Limb (tissue), 2 donors: ENCODE data around the gene MAP3K14.

Experiments used
- DNase-seq, 2 donors: peaks; one replicate each; pipeline ENCODE4 v3.0.0-alpha.2; 2016; ENCODE audit errors: extremely low spot score in 2 of 2

Gene MAP3K14

DNA sequence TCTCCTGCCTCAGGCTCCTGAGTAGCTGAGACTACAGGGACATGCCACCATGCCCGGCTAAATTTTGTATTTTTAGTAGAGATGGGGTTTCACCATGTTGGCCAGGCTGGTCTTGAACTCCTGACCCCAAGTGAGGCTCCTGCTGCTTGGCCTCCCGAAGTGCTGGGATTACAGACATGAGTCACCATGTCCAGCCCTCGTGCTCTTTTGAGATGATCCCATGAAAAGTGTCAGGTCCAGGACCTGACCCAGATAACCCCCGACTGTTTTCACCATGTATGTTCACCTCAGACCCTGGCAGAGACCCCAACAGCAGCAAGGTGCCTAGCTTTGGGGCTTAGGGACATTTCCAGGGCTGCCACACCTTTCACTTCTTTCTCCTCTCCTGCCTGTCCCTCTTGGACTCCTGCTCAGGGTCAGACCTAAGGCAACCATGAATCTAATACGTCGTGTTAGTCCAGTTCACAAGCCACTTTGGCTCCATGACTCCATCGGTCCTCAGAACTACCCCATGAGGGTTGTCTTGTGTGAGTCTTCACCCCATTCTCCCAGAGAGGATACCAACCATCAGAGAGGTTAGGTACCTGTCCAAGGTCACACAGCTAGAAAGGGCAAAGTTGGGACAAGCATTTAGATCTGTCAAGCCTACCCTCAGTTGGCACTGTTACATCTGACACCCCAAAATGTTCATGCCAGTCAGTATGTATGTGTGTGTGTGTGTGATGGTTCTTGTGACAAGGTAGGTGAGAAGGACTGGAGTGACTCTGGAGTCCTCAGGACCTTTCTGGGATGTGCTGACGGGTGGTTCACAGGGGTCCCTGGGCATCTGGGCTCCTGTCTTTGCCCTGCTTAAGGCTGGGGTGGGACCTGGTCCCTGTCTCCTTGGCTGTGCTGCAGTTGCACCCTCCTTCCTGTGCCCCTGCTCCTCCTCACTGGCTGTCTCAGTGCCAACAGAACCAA is 23.1 kb upstream of the MAP3K14 start:
- no peak for DNase-seq

DNA sequence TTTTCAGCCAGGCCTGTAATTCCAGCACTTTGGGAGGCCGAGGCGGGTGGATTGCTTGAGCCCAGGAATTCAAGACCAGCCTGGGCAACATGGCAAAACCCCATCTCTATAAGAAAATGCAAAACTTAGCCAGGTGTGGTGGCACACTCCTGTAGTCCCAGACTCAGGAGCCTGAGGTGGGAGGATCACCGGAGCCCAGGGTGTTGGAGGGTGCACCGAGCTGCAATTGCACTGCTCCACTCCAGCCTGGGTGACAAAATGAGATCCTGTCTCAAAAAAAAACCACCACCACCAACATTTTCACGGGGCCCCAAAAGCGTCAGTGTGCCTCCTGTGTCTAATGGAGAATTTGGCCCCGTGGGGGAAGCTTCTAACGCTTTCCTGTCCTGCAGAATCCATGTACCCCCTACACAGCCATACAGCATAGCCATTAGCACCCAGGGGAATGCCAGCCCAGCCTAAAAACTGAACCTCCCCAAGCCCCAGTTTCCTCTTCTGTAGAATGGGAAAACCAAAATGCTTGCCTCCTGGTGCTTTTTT is 22.2 kb upstream of the MAP3K14 start:
- DNase-seq, result no peak

DNA sequence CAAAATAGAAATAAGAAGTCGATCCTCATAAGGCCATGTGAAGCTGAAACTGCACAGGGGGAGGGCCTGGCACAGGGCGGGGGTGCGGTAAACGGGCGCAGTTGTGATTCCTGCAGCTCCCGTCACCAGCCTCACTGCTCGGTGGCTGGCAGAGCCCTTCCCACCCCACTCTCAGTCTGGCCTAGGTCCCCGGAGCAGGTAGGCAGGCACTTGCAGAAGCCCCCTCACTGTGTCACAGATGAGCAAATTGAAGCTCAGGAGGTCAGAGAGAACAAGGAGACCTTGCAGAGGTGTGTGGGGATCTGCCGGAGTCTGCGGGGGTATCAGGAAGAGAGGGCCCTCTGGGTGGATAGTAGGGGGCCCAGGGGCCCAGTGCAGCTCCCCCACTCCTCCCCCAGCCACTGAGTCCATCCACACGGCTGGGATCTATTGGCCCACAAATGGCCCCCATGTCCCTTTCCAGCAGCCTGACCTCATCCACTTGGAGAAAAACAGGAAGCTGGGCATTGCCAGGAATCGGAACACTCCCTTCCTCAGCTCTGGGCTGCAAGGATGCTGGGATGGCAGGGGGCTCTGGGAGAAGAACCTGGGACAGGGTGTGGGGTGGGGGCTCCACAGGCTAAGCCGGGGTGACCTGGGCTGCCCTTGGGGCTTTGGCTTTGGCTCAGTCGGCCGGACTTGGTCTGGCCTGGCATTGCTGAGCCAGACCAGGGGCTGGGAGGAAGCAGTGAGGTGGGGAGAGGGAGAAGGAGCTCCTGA is 21.4 kb upstream of the MAP3K14 start:
- DNase-seq, result no peak

DNA sequence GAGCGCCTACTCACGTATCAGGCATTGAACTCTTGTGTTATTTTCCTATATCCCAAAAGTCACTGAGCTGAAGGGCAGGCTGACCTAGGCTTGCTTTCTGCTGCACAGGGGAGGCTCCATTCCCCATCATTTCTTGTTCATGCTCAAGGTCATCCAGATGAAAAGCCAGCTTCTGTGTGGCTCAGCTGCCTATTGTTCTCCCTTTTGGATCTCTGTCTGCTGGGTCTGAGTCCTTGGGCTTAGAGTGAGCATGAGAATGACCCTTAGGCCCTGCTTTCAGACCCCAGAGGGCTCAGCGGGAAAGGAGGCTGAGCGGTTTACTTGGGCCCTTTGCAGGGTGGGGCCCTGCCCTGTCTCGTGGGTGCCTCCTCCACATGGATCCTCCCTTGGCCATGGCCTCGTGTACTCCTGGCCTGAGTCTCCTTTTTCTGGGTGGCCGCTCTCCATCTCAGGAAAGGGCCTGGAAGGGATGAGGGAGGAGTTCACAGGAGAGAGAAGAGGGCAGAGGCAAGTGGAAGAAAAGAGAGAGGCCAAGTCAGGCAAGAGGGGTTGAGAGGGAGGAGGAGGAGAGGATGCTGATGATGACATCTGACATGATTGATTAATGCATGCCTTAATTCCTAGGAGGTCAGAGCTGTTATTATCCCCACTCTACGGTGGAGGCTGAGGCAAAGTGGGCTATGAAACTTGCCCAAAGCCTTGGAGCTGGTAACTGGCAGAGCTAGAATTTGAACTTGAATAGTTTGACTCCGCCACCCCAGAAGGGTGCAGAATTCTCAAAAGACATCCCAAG is 19.8 kb upstream of the MAP3K14 start:
- no peak for DNase-seq

DNA sequence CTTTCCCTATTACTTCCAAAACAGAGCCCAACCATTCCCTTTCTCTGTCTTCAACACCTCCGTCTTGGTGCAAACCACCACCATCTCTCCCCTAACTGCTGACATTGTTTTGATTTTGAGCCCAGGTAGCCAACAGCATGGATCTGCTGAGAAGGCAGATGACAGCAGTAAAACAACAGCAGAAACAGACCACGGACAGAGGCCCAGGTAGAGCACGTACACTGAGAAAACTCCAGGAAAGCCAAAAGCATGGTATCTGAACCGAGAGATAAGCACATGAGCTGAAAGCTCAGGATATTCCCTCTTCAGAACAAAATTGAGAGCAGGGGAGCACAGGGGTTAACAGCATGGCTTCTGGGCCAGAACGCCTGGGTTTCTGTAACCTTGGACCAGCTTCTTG is 18.9 kb upstream of the MAP3K14 start:
- no peak for DNase-seq

DNA sequence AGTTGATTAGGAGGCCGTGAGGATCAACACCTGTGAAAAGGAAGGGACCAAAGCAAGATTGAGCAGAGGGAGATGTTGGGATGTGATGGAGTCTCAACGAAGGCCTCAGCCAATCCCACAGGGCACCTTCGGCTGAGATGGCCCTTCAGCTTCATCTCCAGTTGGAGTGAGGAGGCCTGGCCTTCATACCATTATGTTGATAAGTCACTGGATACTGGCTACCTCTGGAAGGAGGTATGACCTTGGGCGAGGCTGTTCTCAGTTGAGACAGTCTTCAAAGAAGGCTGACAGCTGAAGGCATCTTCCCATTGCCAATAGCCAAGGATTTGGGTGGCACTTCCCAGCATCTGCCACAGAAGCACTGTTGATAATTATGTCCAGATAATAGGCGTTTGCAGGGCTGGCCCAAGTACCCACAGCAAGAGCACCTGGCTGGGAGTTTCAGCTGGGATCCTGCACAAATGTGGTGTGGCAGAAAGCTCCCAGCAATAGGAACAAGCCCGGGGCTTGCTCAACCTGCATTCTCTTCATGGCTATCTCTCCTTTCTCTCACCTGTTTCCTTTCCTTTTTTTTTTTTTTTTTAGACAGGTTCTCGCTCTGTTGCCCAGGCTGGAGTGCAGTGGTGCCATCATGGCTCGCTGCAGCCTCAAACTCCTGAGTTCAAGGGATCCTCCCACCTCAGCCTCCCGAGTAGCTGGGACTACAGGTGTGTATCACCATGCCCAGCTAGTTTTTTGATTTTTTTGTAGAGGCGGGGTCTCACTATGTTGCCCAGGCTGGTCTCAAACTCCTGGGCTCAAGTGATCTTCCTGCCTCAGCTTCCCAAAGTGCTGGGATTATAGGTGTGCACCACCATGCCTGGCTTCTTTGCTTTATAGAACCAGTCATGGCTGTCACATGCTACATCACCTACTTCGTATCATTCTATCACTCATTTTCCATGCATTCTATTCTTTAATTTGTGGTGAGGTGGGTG is 18.2 kb upstream of the MAP3K14 start:
- DNase-seq, result no peak

DNA sequence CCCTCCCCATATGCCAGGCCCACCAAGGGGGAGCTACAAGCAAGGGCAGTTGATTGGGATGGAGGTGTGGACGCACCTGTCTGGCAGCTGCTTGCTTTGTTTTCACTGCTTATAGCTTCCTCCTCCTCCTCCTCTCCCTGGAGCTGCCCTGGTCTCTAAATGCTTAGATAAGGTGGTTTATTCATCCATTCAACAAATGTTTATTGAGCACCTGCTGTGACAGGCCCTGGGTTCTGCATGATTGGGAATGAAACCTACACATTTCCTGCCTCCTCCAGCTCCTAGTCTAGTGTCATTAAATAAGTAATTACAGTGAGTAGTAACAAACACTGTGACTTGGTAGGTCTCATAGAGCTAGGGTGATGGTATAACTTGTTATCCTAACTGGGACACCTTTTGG is 17.4 kb upstream of the MAP3K14 start:
- DNase-seq, result no peak

DNA sequence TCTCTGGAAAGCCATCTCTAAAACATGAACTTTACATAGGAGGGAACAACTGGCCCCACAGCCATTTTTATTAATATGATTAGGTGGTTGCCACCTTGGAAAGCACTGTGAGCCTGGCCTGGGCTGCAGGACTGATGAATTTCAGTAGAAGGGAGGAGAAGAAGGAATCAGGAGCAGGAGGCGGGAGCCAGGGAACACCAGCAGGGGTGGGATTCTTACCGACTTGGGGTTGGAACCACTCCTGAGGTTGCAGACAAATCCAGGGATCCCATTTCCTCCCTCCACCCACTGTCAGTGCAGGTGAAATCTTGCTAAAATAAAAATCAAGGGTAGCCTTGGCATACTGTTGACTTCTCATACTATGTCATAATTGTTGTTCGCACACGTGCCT is 16.9 kb upstream of the MAP3K14 start:
- no peak for DNase-seq

DNA sequence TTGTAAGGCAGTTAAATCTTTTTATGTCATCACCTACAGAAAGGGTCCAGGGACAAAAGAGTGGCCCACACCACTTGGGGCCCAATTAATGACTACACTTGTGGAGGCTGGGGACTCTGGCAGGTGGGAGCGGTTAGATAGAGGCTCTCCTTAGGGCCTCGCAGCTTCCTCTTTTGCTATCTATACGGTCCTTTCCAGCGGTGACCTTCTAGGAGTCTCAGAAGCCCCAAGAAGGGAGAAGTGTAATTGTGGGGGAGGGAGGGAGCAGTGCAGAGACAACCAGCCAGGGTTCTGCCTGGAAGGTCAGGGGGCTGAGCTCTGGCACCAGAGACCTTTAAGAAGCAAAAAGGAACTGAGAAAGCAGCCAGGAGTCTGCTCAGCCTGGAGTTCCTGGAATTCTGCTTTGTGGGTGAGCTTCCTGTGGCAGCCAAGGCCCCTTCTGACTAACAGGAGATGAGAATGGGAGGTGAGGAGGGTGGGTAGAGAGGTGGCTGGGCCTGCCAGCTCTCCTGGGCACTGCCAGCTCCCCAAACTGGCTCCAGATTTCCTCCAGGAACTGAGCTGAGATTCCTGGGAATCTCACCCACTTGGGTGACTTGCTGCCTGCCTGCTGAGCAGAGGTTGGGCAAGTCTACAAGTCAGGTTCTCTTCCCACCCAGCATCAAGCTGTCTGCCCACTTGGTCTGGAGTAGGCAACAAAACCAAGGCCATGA is 16.3 kb upstream of the MAP3K14 start:
- no peak for DNase-seq

DNA sequence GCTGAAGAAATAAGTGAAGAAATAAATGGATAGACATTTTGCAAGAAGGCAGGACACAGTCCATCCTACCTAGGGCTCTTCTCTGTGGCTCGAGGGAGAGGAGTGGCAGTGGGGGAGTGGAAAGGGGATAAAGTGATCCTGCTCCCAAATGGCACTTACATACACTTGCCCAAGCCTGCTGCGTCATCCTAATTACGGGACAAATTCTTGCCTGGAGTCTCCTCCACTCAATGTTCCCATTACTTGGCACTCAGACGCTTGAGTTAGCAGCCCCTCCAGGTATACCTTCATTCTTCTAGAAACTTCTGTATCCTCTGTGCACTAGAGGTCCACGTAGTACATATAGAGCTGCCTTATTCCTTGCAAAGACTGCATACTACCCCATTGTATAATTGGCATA is 15.7 kb upstream of the MAP3K14 start:
- no peak for DNase-seq

DNA sequence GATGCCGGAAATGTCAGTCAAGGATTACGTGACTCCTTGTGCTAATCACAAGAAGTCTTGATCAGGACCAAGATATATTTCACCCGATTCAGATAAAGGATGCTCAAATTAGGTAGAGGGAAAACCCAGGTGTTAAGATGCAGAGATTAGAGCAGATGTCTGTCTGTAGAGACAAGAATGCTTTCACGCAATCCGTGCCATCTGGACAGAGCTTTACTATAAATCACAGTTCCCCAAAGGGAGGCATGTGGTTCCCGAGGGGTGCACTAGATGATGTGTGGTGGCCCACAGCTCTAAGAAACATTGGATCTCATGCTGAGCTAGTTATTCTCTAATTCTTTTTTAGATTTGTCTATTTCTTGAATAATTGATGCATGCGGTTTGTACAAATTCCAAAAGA is 9.8 kb upstream of the MAP3K14 start:
- DNase-seq, result no peak

DNA sequence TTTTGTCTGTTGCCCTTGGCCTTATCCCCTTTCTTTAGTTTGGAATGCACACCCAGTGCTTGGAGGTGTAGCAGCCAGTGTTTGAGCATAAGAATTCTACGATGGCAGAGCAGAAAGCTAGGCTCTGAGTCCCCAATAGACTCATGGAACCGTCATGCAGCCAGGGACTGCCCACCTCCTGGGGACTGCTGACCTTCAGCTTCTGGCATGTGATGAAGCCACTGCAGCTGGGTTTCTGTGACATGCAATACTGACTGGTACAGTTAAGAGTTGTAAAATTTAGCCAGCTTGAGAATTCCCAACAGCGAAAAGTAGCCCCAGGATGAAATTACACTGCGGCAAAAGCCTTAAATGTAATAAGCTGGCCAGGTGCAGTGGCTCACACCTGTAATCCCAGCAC is 9.0 kb upstream of the MAP3K14 start:
- DNase-seq, result no peak

DNA sequence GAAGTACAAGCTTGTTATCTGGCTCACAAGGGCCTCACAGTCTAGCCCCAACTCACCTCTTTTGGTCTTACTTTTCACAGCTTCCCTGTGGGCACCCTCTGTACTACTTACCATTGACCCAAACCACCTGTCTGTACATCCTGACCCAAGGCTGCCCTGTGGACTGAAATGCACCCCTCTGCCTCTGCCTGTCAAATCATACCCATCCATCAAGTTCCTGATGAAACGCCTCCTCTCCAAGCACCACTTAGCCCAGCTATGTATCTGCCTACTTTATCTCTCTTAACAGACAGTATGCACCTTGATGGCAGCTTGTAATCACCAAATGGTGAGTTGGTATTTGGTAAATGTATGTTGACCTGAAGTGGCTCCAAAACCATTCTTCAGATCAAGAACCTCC is 7.5 kb upstream of the MAP3K14 start:
- DNase-seq, result no peak

DNA sequence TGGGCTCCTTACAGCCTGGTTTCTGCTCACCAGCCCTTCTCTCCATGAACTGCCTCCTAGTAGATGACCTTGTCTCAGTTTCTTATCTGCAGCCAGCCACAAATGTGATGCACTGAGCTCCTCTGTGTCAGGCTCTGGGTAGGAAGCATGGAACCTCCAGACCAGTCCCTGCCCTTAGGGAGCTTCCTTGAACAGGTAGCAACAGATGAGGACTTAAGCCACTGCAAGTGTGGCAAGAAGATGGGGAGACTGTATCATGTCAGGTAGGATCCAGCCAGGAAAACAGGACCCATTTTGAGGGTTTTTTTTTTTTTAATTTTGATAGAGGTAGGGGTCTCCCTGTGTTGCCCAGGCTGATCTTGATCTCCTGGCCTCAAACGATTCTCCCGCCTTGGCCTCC is 5.3 kb upstream of the MAP3K14 start:
- DNase-seq, result no peak

DNA sequence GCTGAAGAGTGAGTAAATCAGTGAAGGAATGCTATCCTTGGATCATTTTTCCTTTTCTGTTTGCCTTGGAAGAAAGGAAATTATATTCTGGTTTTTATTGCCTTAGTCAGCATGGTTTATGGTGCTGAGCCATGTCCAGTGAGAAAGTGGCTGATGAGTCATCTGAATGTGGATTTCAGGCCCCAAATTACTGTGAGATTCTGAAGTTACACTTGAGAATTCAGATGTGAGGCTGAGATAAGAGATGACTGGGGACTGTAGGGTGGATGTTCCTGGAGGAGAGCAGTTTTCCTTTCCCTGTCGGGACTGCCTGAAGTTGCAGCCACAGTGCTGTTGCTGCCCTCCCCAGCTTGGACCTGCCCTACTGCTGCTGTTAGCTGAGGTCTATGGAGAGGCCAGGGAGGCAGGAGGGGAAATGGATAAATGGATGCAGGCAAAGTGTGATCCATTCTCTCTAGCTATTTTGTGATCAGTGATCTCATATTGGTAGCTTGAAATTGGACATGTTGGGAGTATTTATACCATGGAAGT is 4.2 kb upstream of the MAP3K14 start:
- no peak for DNase-seq

DNA sequence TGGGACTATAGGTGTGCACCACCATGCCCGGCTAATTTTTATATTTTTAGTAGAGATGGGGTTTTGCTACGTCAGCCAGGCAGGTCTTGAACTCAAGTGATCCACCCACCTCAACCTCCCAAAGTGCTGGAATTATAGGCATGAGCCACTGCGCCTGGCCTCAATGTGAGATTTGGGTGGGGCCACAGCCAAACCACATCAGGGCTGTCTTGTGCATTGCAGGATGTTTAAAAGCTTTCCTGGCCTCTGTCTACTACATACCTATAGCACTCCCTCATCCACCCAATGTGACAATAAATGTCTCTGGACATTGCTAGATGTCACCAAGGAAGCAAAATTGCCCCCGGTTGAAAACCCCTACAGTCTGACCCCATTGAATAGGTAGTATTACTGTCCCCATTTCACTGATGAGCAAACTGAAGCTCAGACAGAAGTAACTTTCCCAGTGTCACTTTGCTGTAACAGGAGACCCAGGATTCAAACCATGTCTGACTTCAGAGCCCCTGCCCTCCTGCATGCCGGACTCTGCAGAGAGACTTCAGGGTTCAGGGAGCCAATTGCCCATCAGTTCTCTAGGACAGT is 3.6 kb upstream of the MAP3K14 start:
- DNase-seq, result no peak

DNA sequence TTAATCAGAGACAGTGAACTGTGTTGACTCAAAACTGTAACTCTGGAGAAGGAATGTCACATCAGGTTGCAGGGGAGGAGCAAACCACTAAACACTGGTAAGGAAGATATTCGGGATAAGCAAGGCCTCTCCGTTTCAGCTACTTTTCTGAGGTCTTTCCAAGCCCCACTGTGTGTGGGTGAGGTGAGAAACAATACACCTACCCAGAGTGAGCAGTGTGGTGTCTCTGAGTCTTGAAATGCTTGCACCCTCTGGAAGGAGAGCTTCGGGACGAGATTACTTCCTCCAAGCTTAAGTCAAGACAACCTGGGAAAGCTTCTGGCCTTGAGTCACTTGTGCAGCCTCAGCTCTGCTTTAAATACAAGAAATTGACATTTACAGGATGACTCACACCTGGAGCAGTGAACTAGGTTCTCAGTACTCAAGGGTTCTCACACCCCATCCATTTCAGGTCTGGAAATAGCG is 2.5 kb upstream of the MAP3K14 start:
- DNase-seq, result no peak

DNA sequence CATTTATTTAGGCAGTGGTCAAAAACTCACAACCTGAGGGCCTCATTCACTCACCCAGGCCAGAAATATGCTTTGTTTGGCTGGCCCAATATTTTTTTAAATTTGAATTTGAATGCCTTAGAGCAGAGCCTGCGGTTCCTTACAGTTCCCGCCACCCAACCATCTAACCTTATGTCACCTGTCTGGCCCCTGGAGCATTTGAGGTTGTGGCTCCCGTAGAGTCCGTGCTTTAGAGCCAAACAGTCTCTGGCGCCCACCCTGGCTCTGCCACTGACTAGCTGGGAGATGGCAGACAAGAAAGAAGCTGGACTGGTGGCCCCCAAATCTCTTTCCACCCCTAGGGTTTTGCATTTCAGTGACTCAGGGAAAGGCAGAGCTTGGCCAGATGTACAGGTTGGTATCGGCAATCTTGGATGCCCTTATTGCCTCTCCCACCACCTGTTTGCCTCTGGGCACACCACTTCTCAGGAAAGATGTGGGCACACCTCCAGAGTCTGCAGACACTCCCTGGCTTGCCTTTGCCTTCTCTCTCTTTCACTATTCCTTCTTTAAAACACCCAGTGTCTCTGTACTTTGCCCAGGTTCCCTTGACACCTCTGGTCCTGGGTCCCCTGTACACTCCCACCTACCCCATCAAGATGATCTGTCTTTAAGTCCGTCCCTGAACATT is 1.9 kb upstream of the MAP3K14 start:
- DNase-seq, result no peak
